Glutamatergic neuron (in vitro differentiated cells): ENCODE measurements around the gene WFS1. TPM values are rescaled to one million over a fixed set of nuclear protein-coding genes. Genes with fewer than 3 reads are reported as not detected.

ENCODE experiments used
- DNase-seq: peaks from one replicate; pipeline ENCODE4 v3.0.0; 2022
- H3K27ac Mint-ChIP-seq: one replicate; pipeline ENCODE4 v1.8.0; 2020; ENCODE audit warnings: mild to moderate bottlenecking, mixed read lengths, inconsistent platforms; ENCODE audit not compliant: unreplicated experiment
- H3K27me3 Mint-ChIP-seq: one replicate; pipeline ENCODE4 v1.8.0; 2020; ENCODE audit warnings: mild to moderate bottlenecking, moderate library complexity, mixed read lengths, inconsistent platforms; ENCODE audit not compliant: unreplicated experiment
- H3K36me3 Mint-ChIP-seq: one replicate; pipeline ENCODE4 v1.8.0; 2020; ENCODE audit warnings: mild to moderate bottlenecking, mixed read lengths, inconsistent platforms; ENCODE audit not compliant: unreplicated experiment
- H3K4me1 Mint-ChIP-seq: one replicate; pipeline ENCODE4 v1.8.0; 2020; ENCODE audit warnings: mild to moderate bottlenecking, low read depth, mixed read lengths, inconsistent platforms; ENCODE audit not compliant: unreplicated experiment
- H3K4me3 Mint-ChIP-seq: one replicate; pipeline ENCODE4 v1.8.0; 2020; ENCODE audit warnings: mild to moderate bottlenecking, mixed read lengths, inconsistent platforms; ENCODE audit not compliant: unreplicated experiment
- H3K9me3 Mint-ChIP-seq: one replicate; pipeline ENCODE4 v1.8.0; 2020; ENCODE audit warnings: mild to moderate bottlenecking, moderate library complexity, mixed read lengths, inconsistent platforms; ENCODE audit not compliant: unreplicated experiment
- total RNA-seq: library from RNA; stranded (reverse); fragmentation: NEBNext Ultra II Directional; extraction: Animal tissue kit (Norgen Biotek cat#: 25700); gene quantifications from one replicate; pipeline ENCODE4 v1.2.1, GENCODE V29; 2021; ENCODE audit not compliant: unreplicated experiment
- TF ChIP-seq, protein P1 (sequence below): fragments of 200-600 bp; sonication (generic); IDR thresholded peaks from one replicate; pipeline ENCODE4 v1.5.0; 2021; ENCODE audit not compliant: partially characterized antibody, unreplicated experiment

WFS1 gene
- total RNA-seq, 1 donor from 2014 or later: 30.4 TPM

DNA sequence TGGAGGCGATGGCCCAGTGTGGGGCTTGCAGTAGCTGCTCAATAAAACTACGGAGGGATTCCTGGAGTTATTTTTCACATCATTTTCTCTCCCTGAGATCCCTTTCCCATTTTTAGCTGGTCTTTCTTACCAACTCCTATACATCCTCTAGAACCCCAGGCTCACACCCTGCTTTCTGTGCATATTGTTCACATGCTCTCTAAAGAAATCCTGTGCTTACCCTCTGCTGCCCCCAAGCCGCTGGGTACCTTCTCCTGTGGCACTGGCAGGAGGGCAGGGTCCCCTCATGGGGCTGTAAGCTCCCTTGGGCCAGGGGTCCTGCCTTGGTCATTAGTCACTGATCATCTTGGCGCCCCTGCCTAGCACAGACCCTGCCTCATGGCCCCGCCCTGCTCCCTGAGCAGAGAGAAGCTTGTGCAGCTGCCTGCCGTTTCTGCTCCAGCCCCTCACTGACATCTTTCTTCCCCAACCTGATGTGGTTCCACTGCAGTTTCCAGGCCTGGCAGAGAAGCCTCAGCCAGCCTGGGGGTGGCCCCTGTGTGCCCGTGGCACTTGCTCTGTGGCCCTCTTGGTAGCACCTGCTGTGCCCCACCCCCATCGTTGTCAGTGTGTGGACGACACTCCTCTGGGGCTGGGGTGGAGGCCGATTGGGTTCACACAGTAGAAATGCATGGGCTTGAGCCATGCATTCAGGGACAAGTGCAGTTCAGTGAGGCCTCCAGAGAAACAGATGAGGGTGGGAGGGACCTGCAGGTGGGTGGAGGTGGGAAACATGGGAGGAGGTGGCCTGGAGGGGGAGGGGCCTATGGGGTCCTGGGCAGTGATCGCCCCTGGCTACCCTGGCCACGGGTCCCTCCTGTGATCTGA lies 69.5 kb downstream of the WFS1 start:
- Mint-ChIP-seq H3K4me3 (no peak overlapping the region), H3K27me3 (peaks cover 9% of the 10 kb centered on the region), H3K27ac (no peak overlapping the region), H3K4me1 (peaks cover 16% of the 10 kb centered on the region), H3K36me3 (no peaks in the 10 kb centered on the region), H3K9me3 (peaks cover 5% of the 10 kb centered on the region)
- TF ChIP-seq, protein P1, sequence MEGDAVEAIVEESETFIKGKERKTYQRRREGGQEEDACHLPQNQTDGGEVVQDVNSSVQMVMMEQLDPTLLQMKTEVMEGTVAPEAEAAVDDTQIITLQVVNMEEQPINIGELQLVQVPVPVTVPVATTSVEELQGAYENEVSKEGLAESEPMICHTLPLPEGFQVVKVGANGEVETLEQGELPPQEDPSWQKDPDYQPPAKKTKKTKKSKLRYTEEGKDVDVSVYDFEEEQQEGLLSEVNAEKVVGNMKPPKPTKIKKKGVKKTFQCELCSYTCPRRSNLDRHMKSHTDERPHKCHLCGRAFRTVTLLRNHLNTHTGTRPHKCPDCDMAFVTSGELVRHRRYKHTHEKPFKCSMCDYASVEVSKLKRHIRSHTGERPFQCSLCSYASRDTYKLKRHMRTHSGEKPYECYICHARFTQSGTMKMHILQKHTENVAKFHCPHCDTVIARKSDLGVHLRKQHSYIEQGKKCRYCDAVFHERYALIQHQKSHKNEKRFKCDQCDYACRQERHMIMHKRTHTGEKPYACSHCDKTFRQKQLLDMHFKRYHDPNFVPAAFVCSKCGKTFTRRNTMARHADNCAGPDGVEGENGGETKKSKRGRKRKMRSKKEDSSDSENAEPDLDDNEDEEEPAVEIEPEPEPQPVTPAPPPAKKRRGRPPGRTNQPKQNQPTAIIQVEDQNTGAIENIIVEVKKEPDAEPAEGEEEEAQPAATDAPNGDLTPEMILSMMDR: no peak
- peak; percentile 13 for DNase-seq

DNA sequence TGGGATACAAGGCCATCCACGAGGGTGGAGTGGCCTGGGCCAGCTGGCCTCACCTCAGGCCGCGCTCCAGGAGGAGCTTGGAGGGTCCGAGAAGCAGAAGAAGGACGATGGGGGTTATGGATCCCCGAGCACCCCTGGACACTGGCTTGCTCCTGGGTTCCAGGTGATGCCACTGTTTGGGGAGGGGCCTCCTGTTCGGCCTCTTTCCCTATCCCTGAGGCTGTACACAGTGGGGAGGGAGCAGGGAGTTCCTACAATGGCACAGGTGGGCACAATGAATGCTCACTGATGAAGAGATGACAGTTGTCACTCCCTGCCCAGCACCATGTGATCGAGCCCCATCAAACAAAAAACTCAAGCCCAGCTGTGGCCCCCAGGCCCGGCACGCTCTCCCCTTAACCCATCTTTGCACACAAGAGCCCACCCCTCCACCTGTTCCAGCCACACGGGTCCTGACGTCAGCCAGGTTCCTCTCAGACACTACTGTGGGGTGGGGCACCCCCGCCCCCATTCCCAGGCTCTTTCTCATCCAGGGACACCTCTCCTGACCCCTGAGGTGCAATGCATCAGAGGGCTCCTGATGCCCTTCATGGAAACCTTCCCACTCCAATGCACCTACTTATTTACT lies 70.3 kb downstream of the WFS1 start:
- DNase-seq: peak; percentile 2
- Mint-ChIP-seq H3K4me3 (no peak overlapping the region), H3K4me1 (peaks cover 16% of the 10 kb centered on the region), H3K27me3 (peaks cover 9% of the 10 kb centered on the region), H3K36me3 (no peaks in the 10 kb centered on the region), H3K9me3 (peaks cover 5% of the 10 kb centered on the region), H3K27ac (no peak overlapping the region)
- TF ChIP-seq, protein P1: no peak

DNA sequence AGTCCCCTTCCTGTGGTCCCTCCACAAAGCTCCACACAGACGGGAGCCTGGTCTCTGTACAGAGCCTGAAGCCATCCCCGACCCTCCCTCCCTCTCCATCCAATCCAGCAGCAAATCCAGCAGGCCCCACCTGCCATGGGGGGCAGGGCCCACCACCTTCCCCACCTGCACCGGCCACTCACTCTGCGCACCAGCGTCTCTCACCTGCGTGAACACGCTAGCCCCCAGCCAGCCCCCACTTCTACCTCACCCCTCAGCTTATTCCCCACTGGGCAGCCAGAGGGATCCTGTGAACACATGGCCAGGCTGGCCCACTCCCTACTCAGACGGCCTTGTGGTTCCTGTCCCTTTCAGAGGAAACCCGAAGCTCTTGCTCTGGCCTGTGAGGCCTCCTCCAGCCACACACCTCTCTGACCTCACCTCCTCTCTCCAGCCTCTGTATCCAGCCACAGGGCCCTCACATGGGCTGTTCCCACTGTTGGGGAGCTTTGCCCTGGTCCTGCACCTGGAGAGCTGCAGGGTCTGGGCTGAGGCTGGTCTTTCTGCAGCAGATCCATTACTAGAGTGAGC lies 70.9 kb downstream of the WFS1 start:
- TF ChIP-seq, protein P1: no peak
- H3K9me3 Mint-ChIP-seq: peaks cover 5% of the 10 kb centered on the region
- DNase-seq: peak; percentile 8
- peaks cover 16% of the 10 kb centered on the region for H3K4me1 Mint-ChIP-seq
- H3K27ac Mint-ChIP-seq: no peak overlapping the region
- H3K27me3 Mint-ChIP-seq: peaks cover 7% of the 10 kb centered on the region
- H3K36me3 Mint-ChIP-seq: no peaks in the 10 kb centered on the region
- H3K4me3 Mint-ChIP-seq: no peak overlapping the region

DNA sequence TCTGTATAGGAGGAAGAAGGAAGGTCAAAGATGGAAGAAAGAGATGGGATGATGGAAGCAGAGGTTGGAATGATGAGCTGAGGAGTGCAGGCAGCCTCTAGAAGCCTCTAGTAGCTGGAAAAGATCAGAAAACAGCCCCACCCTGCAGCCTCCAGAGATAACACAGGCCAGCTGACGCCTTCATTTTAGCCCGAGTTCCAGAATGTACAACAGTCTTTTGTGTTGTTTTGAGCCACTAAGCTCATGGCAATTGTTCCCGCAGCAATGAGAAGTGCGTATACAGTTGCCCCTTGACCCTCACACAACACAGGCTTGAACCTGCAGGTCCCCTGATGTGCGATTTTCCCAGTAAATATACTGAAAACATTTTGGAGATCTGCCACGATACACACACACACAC lies 72.0 kb downstream of the WFS1 start:
- Mint-ChIP-seq H3K36me3 (no peaks in the 10 kb centered on the region), H3K4me3 (peak overlapping the region; percentile 39), H3K9me3 (peaks cover 6% of the 10 kb centered on the region), H3K27ac (no peak overlapping the region), H3K27me3 (peaks cover 7% of the 10 kb centered on the region), H3K4me1 (peaks cover 16% of the 10 kb centered on the region)
- DNase-seq: peak; percentile 9
- TF ChIP-seq, protein P1: no peak
